ENCODE measurements around the gene MGAT4C.

DNA sequence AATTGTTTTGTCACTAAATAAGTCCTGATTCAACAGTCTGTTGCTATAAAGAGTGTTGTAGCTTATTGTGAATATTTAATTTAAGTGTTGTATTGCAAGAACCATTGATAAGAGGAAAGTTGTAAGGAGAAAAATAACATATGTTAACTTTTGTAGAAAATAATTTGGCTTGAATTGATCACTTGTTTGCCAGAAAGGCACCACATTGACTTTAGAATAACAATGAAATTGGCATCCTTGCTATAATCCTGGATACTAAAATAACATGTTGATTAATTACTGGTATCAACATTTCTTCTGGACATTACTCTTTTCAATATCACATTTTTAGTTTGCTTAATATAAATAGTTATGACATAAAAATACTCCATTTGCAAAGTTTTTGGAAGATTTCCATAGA, 159.0 kb downstream of the MGAT4C start:
- no peak for TF ChIP-seq POLR2AphosphoS5 (IDR thresholded peaks at IDR 0.05; ENCODE audit: borderline replicate concordance, low read depth, low read length)
- TF ChIP-seq EZH2 (IDR thresholded peaks at IDR 0.05), result no peak
- TF ChIP-seq FOXP2 (optimal IDR thresholded peaks at IDR 0.05; ENCODE audit: control extremely low read depth, extremely low read length, insufficient read depth), result no peak
